ENCODE results near the gene OLFML1. TPM values are rescaled to one million over a fixed set of nuclear protein-coding genes. Genes with fewer than 3 reads are reported as not detected.

Gene OLFML1
- total RNA-seq, 1 experiment from 2014 or later = not detected

DNA sequence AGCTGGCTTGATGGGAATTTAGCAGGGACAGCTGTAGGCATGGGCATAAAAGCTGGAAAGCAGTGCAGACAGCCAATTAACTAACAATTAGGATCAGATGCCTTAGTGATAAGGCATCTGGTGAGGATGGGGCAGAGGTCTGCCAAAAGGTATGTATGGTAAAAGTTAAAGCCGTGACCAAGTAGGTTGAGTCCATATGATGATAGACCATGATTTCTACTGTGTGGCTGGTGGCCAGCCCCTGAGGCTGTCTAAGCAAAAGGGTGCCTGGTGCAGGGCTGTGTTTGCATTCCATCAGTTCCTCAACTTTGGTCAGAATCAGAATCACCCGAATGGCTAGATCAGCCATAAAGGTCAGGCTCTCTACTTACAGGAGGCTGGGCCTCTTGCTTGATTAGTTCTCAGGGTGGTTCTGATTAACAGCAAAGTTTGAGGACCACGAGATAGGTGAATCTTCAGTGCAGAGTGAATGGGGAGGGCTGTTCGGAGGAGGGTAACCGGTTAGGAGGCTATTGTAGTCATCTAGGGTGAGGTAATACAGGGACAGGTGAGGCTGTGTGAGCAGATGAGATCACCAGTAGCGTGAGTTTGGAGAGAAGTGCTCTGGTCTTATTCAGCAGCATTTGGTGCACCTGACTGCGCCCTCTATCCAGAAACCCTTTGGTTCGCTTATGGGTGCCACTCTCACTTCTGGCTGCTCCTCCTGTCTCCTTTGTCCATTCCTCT lies 55.7 kb downstream of the OLFML1 start:
- H4K20me1 ChIP-seq (ENCODE audit: control insufficient read depth, insufficient read depth, insufficient read length) = no peaks in the 10 kb centered on the region
- no peak overlapping the region for H3K9ac ChIP-seq (ENCODE audit: extremely low read depth, insufficient read length, low read length)
- no peak overlapping the region for H3K4ac ChIP-seq (ENCODE audit: low read depth, low read length)
- no peaks in the 10 kb centered on the region for H3K23me2 ChIP-seq (ENCODE audit: insufficient read length, low read depth, low read length, poor library complexity, severe bottlenecking)
- no peaks in the 10 kb centered on the region for H3K79me1 ChIP-seq (ENCODE audit: insufficient read depth, low read depth, low read length, poor library complexity, severe bottlenecking)
- no peak overlapping the region for H2BK120ac ChIP-seq (ENCODE audit: low read depth, low read length, poor library complexity, severe bottlenecking)
- H4K8ac ChIP-seq (replicated peaks; ENCODE audit: insufficient read length, low read depth, low read length) = no peak overlapping the region
- H2AK5ac ChIP-seq (ENCODE audit: insufficient read length, low read length) = no peak overlapping the region
- H3K23ac ChIP-seq (ENCODE audit: insufficient read length, low read depth, low read length) = no peak overlapping the region
- H3T11ph ChIP-seq (ENCODE audit: low read length) = no peak overlapping the region
- no peaks in the 10 kb centered on the region for H3K79me2 ChIP-seq (ENCODE audit: insufficient read depth, low read length)
- no peak overlapping the region for H3K4me2 ChIP-seq (ENCODE audit: insufficient read depth, insufficient read length, low read length)
- H2BK20ac ChIP-seq (ENCODE audit: low read depth, low read length, poor library complexity, severe bottlenecking) = no peak overlapping the region
- TF ChIP-seq, protein P1, sequence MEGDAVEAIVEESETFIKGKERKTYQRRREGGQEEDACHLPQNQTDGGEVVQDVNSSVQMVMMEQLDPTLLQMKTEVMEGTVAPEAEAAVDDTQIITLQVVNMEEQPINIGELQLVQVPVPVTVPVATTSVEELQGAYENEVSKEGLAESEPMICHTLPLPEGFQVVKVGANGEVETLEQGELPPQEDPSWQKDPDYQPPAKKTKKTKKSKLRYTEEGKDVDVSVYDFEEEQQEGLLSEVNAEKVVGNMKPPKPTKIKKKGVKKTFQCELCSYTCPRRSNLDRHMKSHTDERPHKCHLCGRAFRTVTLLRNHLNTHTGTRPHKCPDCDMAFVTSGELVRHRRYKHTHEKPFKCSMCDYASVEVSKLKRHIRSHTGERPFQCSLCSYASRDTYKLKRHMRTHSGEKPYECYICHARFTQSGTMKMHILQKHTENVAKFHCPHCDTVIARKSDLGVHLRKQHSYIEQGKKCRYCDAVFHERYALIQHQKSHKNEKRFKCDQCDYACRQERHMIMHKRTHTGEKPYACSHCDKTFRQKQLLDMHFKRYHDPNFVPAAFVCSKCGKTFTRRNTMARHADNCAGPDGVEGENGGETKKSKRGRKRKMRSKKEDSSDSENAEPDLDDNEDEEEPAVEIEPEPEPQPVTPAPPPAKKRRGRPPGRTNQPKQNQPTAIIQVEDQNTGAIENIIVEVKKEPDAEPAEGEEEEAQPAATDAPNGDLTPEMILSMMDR (conservative IDR thresholded peaks at IDR 0.05) = no peak
- no peak overlapping the region for H4K91ac ChIP-seq (ENCODE audit: insufficient read length, low read depth, low read length)
- peaks cover 1% of the 10 kb centered on the region; the same call in 1 of the 2 replicates for H3K4me1 ChIP-seq (ENCODE audit: insufficient read depth, low read length)
- no peak overlapping the region for H2BK12ac ChIP-seq (ENCODE audit: insufficient read length, low read depth, low read length)
- Mint-ChIP-seq H3K27me3 (ENCODE audit: low read depth) (no peaks in the 10 kb centered on the region; the same call in 1 of the 2 replicates), H3K4me3 (no peak overlapping the region), H3K4me1 (peaks cover 12 to 22% of the 10 kb centered on the region in 2 experiments), H3K27ac (no peak overlapping the region), H3K9me3 (no peaks in the 10 kb centered on the region), H3K36me3 (ENCODE audit: insufficient read depth in 1 of 3, low read depth in 3 of 3) (no peaks in the 10 kb centered on the region)
- no peak overlapping the region for H3K27ac ChIP-seq (ENCODE audit: insufficient read length, low read depth, low read length)
- no peak overlapping the region for H3K56ac ChIP-seq (ENCODE audit: insufficient read length, low read depth, low read length)
- WGBS (ENCODE audit: extremely low coverage, insufficient read length, low lambda C conversion rate) = no CpG with 5 or more reads among the region's 8 CpGs
- H3K14ac ChIP-seq (ENCODE audit: insufficient read depth, low read length) = no peak overlapping the region
- H2AFZ ChIP-seq (ENCODE audit: low read length) = no peak overlapping the region
- H2BK15ac ChIP-seq (ENCODE audit: low read depth, low read length) = no peak overlapping the region
- no peaks in the 10 kb centered on the region for H3K27me3 ChIP-seq (ENCODE audit: insufficient read depth, low read length)
- no peak for DNase-seq
- no peak overlapping the region for H4K5ac ChIP-seq (ENCODE audit: insufficient read length, low read depth, low read length)
- no peaks in the 10 kb centered on the region for H3K9me3 ChIP-seq (ENCODE audit: control insufficient read depth, low read depth, low read length)
- no peak overlapping the region for H3K18ac ChIP-seq (ENCODE audit: insufficient read length, low read depth, low read length)
- no peak overlapping the region for H2BK5ac ChIP-seq (ENCODE audit: insufficient read length, low read length)
